HG02642 (cell line): Measurements from ENCODE around the gene NUBP2.

Source experiments
- ATAC-seq: cut with Tn5 transposase; IDR thresholded peaks from one replicate; pipeline ENCODE4 v1.9.1; 2021; ENCODE audit warnings: mild to moderate bottlenecking; ENCODE audit not compliant: unreplicated experiment, poor library complexity

The NUBP2 gene, protein sequence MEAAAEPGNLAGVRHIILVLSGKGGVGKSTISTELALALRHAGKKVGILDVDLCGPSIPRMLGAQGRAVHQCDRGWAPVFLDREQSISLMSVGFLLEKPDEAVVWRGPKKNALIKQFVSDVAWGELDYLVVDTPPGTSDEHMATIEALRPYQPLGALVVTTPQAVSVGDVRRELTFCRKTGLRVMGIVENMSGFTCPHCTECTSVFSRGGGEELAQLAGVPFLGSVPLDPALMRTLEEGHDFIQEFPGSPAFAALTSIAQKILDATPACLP

DNA sequence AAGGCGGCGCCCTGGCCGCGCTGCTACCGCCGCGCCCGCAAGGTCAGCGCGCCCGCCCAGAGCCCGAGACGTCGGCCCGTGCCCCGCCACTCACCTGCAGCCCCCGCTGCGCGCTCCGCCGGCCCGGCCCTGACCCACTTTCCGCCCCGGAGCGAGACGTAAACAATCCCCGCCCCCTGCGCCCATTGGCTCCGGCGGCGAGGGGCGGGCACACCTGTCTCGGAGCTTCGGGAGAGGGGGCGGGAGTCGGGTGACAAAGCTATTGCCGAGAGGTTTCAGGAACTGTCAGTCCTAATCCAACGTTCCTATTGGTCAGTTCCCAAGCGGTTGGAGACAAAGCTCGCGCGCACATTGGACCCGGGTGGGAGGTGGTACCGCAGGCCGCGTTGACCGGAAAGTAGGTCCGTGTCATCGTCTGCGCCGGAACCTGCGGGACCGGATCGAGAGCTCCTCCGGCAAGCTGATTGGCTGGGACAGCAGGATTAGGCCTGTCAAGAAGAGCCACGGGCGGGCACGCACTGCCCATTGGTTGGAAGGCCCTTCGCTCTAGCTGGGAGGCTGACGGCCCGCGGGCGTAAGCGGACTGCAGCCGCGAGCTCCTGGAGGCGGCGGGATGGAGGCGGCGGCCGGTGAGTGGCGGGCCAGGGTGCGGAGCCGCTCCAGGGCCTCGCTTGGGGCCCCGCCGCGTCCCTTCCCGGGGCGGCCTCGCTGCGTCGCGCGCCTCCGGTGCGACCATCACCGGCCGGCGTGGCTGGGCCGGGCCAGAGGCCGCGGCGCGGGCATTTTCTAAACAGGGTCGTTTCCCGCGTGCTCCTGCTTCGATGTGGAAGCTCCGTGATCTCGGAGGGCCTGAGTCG is at the start of gene NUBP2, which contains the start of gene SPSB3:
Gene NUBP2, plus strand, starts transcription at position 553 of the 857 bp plus-strand sequence. Its CDS starts 61 bp downstream, at position 614.
Gene SPSB3, minus strand, starts transcription at position 164 of the 857 bp plus-strand sequence. CDS start 1,088 bp downstream, outside the sequence.
- ATAC-seq: peak; percentile 86

DNA sequence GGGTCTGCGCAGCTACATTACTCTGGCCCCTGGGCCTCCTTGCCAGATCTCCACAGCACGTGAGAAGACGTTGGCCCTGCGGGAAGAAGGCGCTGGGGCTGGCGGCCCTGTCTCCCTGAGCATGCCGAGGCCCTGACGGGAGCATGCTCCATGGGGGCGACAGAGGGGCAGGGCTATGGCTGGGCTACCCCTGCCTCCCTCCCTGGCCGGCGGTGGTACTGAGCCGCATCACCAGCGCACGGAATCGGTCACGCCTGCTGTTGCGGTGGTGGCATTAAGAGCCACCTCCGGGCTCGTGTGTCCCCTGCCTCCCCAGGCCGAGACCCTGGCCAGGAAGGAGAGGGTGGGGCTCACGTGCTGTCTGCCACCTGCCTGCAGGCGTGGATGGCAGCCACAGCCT is 48.6 kb upstream of the NUBP2 start:
- ATAC-seq: no peak

DNA sequence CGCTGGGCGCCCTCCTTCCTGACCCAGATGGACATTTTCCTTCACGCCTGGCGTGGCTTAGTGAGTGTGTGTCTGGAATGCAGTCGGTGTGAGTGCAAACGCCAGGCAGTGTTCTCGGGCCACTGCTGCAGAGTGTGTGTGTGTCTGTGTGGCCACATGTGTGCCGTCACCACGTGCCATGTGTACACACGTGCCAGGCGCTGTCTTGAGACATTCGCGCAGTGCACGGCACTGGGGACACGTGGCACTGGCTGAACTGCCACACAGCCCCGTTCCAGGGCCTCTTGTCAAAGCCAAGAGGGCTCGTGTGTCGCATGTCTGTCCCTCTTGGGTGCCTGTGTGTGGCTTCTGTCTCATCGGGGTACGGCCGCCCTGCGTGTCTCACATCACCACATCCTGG is 47.9 kb upstream of the NUBP2 start:
- ATAC-seq: no peak

DNA sequence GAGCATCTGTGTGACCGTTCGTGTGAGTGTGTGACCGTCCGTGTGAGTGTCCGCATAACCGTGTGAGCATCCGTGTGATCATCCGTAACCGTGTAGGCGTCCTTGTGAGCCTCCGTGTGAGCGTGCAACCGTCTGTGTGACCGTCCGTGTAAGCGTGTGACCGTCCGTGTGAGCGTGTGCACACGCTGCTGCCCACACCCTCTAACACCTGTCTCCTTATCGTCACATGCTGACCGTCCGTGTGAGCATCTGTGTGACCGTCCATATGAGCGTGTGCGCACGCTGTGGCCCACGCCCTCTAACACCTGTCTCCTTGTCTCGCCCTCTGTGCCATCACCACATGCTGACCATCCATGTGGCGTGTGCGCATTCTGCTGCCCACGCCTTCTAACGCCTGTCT is 42.5 kb upstream of the NUBP2 start:
- ATAC-seq: no peak

DNA sequence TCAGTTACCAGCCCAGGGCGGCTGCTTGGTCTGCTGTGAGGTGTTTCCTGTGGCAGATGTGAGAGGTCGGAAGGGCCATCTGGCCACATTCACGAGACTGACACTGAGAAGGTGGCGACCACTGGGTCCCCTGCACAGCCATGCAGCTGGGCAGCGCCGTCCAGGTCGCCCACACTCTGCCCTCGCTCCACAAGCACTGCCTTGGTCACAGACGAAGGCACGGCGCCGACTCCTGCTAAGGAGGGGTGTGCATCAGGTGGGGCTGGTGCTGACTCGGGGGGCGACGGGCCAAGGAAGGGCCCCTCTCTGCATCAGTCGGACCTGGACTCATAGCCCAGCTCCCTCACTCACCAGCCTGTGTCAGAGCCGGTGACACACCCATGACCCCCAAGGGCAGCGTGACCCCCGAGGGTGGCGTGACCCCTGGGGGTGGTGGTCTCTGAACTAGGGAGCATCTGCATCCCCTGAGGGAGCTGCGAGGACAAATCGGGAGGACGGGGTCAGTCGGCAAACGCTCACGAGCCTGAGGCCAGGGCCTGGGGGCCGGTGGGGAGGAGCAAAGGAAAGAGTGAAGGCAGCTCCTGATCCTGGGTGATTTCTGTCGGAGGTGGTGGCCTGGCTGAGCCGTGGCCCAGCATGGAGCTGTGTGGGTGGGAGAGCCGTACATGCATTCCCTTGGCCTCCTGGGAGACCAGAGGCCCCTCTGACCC is 41.8 kb upstream of the NUBP2 start:
- no peak for ATAC-seq

DNA sequence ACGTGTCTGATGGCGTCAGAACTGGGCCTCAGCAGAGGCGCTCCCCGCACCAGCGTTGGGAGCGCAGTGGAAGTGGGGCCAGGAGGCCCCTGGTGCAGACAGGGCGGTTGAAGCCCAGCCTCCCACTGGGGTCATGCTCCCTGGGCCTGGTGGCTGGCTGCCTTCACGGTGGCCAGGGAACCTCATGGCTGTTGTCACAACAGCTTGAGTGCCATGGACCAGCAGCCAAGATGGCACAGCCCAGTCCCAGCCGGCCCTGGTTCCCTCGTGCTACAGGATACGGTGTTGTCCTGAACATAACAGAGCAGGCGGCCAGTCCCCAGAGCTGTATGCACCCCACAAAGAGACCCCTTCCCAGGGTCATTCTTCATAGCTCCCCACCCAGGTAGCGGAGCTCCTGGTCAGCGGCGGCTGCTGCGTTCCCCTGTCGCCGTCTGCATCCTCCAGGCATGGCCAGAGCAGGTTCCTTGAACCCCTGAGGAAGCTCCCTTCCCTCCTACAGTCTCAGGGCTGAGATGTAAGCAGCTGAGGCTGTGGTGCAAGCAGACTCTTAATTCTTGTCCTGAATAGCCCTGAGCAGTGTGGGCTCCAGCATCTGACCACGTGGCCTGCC is 41.1 kb upstream of the NUBP2 start:
- no peak for ATAC-seq

DNA sequence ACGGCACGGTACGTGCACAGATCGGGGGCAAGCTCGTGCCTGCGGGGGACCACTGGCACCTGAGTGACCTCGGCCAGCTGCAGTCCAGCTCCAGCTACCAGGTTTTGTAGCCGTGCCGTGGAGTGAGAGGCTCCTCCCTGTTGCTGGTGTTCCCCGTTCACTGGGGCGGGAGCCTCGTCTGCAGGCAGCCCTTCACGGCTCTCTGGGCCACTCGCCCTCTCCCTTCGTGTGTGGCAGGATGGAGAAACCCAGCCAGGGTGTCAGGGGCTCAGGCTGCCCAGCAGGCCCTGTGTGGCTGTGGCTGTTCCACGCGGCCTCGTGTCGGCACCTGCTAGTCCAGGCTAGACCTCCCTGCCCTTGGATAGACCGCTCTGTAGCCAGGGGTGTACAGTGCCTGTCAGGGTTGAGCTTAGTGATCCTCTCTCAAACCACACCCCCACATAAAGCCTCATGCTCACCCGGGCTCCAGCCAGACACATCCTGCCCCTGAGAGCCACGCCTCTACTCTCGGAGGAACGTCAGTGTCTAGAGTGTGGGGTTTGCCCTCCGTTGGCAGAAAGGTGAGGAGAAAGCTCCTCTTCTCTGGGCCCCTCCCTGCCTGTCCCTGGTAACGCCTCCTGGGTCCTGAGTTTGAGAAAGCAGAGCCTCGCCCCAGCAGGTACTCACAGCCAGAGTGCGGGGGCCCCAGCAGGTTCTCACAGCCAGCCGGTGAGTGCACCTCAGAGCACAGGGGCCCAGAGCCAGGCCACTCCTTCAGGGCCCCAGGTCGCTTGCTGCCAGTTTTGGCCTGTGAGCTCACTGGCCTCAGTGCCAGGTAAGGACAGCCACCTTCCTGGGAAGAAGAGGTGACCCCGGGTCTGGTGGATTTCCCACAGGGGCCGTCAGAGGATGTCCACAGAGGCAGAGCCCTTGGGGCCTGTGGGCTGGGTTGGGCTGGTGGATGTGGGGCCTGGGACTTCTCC is 39.1 kb upstream of the NUBP2 start:
- ATAC-seq: no peak

DNA sequence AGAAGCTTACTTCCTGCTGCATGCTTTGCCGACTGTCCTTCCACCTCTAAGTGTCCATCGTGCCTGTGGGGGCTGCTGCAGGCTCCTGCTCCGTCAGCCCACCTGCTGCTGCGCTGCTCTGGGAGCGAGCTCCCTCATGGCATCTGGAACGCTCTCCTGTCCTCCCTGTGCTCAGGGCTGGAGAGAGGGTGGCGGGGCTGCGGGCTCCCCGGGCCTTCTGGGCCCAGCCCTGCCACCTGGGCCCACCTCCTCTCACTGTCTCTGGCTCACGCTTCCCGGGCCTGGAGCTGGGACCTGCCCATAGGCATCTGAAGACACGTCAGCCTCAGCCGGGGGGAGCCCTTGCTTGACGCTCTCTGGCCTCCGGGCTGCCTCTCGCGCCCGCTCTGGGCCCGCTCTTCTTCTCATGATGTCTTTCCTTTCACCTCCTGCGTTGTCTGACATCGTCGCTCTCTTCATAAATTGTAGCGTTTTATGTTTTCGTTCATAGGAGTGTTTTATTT is 38.4 kb upstream of the NUBP2 start:
- no peak for ATAC-seq

DNA sequence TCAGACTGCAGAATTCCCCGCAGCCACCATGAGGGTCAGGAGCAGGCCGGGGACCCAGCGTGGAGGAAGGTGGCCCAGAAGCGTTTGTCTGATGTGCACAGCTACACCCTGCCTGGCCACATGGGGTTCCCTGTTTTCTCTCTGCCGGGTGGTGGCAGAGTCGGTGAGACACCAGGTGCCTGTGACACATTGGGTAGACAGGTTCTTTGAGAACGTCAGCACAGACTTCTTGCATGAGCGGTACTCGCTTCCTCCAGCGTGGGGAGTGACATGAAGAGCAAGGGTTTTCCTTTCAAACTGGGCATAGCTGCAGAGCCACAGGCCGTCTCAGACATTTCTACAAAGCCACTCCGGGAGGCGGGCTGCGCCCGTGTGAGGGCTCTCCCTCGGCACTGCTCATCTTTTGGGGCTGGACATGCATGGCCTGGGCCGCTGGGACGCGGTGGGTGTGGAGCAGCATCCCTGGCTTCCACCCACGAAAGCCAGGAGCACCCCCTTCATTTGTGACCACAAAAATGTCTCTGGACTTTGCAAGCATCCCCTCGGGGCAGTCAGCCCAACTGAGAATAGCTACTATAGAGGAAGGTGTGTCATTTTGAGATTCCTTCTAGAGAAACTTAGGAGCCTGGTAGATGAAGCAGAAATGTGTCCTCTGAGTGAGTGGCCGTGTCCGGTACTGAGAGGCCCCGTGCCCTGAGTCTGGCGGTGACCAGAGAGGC is 37.4 kb upstream of the NUBP2 start:
- ATAC-seq: no peak

DNA sequence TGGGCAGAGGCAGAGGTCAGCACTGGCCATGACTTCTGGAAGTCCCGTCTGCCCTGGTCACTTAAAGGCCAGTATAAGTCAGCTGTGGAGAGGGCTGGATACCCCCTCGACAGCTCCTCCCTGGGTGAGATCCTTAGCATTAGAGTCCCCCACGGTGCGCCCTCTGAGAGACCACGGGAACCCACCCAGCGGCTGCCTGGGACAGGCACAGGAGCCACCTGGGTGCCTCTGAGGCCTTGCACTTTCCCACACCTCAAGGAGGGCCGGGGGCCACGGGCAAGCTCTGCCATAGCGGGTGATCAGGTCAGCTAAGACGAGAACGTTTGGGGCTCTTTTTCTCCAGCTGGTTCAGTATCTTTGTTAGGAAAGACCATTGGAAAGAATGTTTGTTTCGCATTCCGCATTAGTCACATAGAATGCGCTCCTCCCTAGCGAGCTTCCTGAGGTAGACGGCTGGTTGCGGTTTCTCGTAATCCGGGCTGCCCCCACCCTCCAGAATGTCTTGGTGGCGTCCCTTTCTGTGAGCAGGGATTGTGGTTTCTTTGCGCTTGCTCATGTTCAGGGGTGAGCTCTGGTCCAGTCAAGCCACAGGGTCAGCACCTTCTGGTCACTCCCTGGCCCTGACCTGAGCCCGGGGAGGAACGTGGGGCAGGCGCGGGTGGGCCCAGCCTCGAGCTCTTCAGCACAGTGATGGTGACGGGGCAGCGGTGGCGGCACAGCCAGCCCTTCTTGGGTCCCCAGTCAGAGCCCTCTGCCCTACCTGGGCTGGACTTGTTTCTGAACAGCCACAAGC is 36.7 kb upstream of the NUBP2 start:
- no peak for ATAC-seq

DNA sequence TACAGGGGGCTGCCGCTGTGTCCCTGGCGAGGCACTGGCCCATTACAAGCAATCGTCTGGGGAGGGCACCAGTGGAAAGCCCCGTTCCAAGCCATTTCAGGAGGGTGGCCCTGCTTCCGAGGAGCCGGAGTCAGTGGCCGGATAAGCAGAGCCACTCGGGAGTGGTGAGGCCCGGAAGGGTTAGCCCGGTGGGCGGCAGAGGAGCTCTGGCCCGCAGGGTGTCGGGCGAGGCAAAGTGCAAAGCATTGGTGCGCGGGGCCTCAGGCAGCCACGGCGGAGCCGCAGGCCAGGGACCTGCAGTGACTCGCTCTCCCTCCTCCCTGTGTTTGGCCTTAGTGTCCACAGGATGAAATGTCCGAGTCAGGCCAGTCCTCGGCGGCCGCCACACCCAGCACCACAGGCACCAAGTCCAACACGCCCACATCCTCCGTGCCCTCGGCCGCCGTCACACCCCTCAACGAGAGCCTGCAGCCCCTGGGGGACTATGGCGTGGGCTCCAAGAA is 36.0 kb upstream of the NUBP2 start:
- no peak for ATAC-seq

DNA sequence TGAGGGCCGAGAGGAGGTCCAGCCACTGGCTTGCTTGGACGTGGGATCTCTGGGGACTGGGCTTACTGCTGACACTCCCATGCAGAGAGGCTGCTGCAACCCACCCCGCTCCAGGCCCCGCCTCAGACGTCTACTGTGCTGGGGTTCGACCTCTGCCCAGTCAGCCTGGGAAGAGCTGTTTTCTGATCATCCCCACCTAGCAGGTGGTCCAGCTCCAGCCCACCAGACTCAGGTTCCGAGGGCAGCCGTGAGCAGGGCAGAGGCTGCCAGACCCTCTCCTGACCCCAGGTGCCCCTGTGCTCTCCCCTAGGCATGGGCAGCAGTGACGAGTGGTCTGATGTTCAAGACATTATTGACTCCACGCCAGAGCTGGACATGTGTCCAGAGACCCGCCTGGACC is 34.8 kb upstream of the NUBP2 start:
- no peak for ATAC-seq

DNA sequence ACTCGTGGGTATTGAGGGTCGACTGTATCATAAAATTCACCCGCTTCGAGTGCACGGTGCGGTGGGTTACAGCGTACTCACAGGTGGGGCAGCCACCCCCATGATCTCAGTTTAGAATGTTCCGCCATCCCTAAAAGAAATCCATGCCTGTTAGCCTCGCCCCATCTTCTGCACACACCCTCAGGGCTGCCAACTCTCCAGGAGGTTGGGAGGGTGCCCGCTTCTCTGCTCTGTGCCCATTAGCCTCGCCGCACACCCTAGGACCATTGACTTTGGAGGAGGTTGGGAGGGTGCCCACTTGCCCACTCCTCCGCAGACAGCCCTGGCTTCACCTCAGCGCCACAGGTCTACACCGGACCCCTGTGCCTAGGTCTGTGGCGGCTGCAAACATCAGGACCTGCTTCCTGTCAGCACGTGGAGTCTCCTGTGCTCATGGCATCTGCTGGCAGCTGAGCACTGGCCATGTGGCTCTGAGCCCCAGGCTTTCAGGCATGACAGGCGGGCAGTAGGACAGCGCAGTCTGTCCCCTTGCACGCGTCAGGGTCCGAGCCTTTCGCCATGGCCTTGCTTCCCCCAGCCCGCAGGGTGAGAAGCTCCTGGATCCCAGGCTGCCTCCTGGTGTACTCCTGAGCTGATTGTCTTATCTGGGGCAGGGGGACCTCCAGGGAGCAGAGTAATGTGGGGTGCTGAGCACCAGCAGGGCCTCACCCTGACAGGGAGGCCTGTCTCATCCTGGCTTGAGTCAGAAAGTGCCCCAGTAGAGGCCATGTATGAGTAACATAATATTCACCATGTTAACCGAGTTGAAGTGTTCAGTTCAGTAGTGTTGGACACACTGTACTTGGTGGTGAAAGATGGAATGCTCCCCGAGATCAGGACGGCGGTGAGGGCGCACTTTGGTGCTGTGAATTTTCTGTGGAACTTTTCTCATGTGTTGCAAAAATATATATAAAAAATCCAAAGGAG is 33.3 kb upstream of the NUBP2 start:
- no peak for ATAC-seq

DNA sequence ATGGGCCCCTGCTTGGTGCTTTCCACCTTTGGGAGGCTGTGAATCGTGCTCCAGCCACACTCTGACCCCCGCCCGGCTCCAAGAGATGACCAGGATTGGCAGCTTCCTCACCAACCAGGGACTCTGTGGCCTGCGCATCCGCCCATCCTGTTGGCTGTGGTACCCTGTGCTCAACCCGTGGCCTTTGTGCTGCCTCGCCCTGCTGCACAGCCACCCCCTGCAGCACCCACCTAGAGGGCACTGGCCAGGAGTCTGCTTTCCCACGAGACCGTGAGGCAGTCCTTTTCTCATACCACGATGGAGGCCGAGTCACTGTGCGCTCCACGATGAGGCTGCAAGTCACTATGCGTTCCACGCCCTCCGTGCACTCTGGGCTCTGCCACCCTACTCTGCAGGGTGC is 30.8 kb upstream of the NUBP2 start:
- no peak for ATAC-seq

DNA sequence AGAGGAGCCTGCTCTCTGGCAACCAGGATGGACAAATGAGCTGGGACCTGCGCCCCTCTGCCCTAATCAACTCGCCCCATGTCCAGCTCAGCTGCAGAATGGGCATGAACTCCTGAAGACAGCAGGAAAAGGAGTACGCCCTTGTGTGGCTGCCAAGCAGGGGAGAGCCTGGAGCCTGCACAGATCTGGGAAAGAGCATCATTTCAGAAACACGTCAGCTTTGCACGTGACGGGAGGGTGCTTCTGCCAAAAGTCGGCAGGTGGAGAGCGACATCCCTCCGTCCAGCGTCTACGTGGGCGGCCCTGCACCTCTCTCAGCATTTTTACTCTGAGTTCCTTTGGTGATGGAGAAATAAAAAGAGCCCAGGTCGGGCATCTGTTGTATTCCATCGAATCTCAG is 29.9 kb upstream of the NUBP2 start:
- no peak for ATAC-seq

DNA sequence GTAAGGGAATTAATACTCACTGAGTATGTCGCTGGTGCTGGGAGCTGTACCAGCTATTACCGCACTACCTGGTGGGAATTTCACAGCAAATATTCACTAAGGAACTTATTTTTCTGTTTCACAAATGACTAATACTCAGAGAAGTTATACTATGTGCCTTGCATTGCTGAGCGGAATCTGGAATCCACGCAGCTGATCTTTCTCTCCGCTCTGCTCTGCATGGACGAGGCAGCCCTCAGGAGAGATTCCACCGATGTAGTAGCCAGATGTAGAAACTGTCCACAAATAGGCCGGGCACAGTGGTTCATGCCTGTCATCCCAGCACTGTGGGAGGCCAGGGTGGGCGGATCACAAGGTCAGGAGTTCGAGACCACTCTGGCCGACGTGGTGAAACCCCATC is 28.6 kb upstream of the NUBP2 start:
- ATAC-seq: no peak
